Measurements from ENCODE around the gene SLC35E1. TPM values are rescaled to one million over a fixed set of nuclear protein-coding genes. Genes with fewer than 3 reads are reported as not detected.

Gene SLC35E1
- total and polyA plus RNA-seq, 2 donors (not counting 3 experiments of a cell fraction or from before 2014, with no cell fraction given): 36.0 to 37.5 TPM

- no peaks in the 10 kb centered on the region for H3K79me2 ChIP-seq (ENCODE audit: control insufficient read depth, insufficient read depth, low read length)
- H4K20me1 ChIP-seq (replicated peaks; ENCODE audit: control insufficient read depth, extremely low read depth, insufficient read depth, low read length): no peaks in the 10 kb centered on the region
- no peak overlapping the region for H3K4me2 ChIP-seq (ENCODE audit: insufficient read depth, low read length)
- no peak overlapping the region for H3K9ac ChIP-seq (replicated peaks; ENCODE audit: extremely low read depth, insufficient read depth, low read length)
- H3K36me3 ChIP-seq (ENCODE audit: control insufficient read depth in 2 of 2, extremely low read depth in 1 of 2, insufficient read depth in 2 of 2, low read length in 2 of 2): peaks cover 30 to 72% of the 10 kb centered on the region in 2 experiments
- no peak for DNase-seq (ENCODE audit: low read depth, low spot score)
- TF ChIP-seq GATA2 (IDR thresholded peaks at IDR 0.05; ENCODE audit: insufficient read depth, insufficient read length, low read depth, low read length): no peak
- TF ChIP-seq MYC (IDR thresholded peaks at IDR 0.05; ENCODE audit: low read depth, low read length): no peak
- TF ChIP-seq POLR2A (IDR thresholded peaks at IDR 0.05; ENCODE audit: low read depth, low read length): no peak
- no peak for TF ChIP-seq CTCF (IDR thresholded peaks at IDR 0.05; ENCODE audit: extremely low read depth in 1 of 2, insufficient read depth in 1 of 2, low read depth in 1 of 2, low read length in 2 of 2)
- no peak for TF ChIP-seq FOS (IDR thresholded peaks at IDR 0.05; ENCODE audit: borderline replicate concordance, insufficient read depth, low read length)
- no peak for TF ChIP-seq EZH2 (IDR thresholded peaks at IDR 0.05; ENCODE audit: borderline replicate concordance, low read depth, low read length, severe bottlenecking)
- no peak for TF ChIP-seq MAX (IDR thresholded peaks at IDR 0.05; ENCODE audit: insufficient read depth, insufficient read length)
- TF ChIP-seq JUN (IDR thresholded peaks at IDR 0.05; ENCODE audit: borderline replicate concordance, insufficient read depth, insufficient read length, low read depth): no peak
- TF ChIP-seq POLR2AphosphoS5 (IDR thresholded peaks at IDR 0.05; ENCODE audit: insufficient read depth, low read depth, low read length): no peak
- H3K4me3 ChIP-seq (replicated peaks in 1 of 3; ENCODE audit: insufficient read depth in 1 of 3, low read depth in 1 of 3, low read length in 3 of 3): no peak overlapping the region
- ChIA-PET CTCF (interaction anchor here (0.6 kb wide), 1 partner anchor 114 kb away, joined by 3 read pairs; no protein-coding TSS in a partner anchor), POLR2A (interaction anchor here (0.7 kb wide), 1 partner anchor 65 kb away, joined by 3 read pairs; no protein-coding TSS in a partner anchor)
- no TSS peak for BruUV-seq (replicated peaks)
- no peak for FAIRE-seq
- H3K9me3 ChIP-seq (replicated peaks; ENCODE audit: control insufficient read depth, insufficient read depth, low read length): no peaks in the 10 kb centered on the region
- no peaks in the 10 kb centered on the region for H3K4me1 ChIP-seq (ENCODE audit: control insufficient read depth, extremely low read depth, insufficient read depth, low read length)
- H3K27ac ChIP-seq (ENCODE audit: insufficient read depth, low read depth, low read length): no peak overlapping the region
- no peaks in the 10 kb centered on the region for H3K27me3 ChIP-seq (ENCODE audit: control insufficient read depth in 2 of 2, insufficient read depth in 2 of 2, low read length in 2 of 2)
- no peak overlapping the region for H2AFZ ChIP-seq (ENCODE audit: low read depth, low read length)
- dilution Hi-C loops (cut with MboI; ENCODE audit: extremely low pct_ligation_motif_present, low sequenced_read_pairs): no loop called here
- no peaks in the 10 kb centered on the region for H3K9me1 ChIP-seq (replicated peaks; ENCODE audit: control insufficient read depth, extremely low read depth, insufficient read depth, low read length)
- intact Hi-C loops (cut with micrococcal nuclease): loop anchor here (5.0 kb wide), 1 partner anchor 102 kb away; the partner anchor contains the start of gene MED26
Measured at GRCh38 chr19:16524991-16525734, 47.1 kb downstream of the SLC35E1 start.

Data from endothelial cell of umbilical vein (primary cell).